HG03342 (cell line): ENCODE measurements around the gene SFT2D3.
A peak's percentile ranks its signal among the peaks of the same experiment; 100 is the strongest.

ENCODE experiments used
- ATAC-seq: cut with Tn5 transposase; IDR thresholded peaks from one replicate; pipeline ENCODE4 v1.9.1; 2021; ENCODE audit warnings: mild to moderate bottlenecking, moderate library complexity; ENCODE audit not compliant: unreplicated experiment

Gene SFT2D3

DNA sequence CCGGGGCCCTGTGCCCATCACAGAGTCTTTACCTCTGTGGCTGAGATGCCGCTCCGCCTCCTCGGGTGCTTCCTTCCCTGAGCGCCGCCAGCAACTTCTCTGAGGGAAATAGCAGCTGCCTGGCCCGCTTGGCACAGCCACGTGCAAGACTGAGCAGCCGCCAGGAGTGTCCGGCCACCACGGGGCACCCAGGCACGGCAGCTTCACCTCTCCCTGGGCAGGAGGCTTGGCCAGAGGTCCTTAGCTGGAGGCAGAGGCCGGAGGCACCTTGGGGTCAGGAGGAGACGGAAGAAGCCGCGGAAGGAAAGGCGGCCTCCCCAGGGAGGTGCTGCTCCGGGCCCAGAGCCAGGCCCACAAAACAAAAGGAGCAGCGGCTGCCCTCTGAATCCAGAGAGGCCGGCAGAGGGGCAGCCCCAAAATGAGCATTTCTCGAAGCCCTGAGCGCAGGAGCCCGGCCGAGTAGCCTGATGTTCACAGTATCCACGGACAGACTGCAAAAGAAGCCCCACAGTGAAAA is 20.0 kb upstream of the SFT2D3 start:
- no peak for ATAC-seq

DNA sequence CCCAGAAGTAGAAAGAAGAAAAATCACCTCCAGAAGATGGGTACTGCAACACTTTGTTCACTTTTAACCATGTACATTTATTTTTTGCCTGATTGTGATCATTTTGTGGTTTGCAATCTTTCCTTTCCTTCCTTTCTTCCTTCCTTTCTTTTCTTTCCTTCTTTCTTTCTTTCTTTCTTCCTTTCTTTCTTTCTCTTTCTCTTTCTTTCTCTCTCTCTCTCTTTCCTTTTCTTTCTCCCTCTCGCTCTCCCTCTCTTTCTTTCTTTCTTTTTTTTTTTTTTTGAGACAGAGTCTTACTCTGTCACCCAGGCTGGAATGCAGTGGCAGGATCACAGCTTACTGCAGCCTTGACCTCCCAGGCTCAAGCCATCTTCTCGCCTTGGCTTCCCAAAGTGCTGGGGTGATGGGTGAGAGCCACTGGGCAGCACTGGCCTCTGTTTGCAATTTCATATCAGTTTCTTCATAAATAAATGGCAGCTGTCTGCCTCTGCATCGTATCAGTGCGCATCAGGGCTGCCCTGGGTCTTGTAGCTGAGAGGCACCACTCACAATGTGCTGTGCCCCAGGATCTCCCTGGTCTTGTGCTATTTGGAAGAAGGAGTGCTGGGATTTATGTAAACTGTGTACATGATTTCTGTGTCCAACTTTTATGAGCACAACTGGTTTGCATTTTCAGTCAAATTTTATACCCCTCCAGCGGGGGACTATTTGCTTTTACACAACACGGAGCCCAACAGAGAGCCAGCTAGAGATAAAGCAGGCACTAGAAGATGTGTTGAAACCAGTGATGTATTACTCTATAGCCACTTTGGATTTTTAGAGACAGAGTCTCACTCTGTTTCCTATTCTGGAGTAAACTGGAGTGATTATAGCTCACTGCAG is 19.1 kb upstream of the SFT2D3 start:
- ATAC-seq = no peak

DNA sequence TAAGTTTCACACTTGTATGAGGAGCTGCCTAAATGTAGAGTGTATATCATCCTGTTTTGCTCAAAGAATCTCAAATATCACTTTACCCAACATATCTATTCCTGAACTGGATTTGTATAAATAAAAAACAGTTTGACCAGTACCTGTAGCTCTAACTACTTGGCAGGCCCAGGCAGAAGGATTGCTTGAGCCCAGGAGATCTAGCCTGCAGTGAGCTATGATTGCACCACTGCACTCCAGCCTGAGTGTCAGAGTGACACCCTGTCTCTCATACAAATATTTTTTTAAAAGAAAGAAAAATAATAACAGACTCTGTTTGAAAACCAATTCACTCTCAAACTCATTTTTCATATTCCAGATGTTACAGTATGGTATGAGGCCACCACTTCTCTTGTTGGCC is 18.2 kb upstream of the SFT2D3 start:
- ATAC-seq = no peak

DNA sequence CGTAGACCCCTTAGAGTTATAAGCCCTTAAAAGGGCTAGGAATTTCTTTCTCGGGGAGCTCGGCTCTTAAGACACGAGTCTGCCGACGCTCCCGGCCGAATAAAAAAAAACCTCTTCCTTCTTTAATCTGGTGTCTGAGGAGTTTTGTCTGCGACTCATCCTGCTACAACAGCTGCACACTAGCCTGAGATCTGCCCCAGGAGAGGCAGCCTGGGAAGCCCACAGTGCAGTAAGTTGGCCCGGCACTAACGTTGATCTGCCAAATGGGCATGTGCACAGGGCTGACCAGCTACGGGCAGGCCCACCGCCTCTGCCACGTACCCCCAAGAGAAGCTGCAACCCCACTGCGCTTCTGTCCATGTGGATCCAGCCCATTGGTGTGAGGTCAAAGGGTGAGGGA is 17.5 kb upstream of the SFT2D3 start:
- no peak for ATAC-seq

GRCh38 chr2:127685410-127686080 is 15.8 kb upstream of the SFT2D3 start:
- no peak for ATAC-seq

- no peak for ATAC-seq
Observed at GRCh38 chr2:127688405-127688804, 12.9 kb upstream of the SFT2D3 start.

GRCh38 chr2:127690696-127691095 is 10.6 kb upstream of the SFT2D3 start:
- ATAC-seq = no peak

DNA sequence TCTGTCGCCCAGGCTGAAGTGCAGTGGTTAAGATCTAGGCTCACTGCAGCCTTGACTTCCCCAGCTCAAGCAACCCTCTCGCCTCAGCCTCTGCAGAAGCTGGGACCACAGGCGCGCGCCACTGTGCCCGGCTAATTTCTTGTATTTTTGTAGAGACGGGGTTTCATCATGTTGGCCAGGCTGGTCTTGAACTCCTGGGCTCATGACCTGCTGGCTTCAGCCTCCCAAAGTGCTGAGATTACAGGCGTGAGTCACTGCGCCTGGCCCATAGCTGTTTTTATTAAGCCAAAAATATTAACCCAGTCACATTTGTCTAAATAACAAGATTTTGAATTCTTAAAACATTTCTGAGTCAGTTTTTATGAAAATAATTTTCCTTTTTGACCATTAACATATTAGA is 6.3 kb upstream of the SFT2D3 start:
- ATAC-seq = no peak

GRCh38 chr2:127695491-127696472 is 5.5 kb upstream of the SFT2D3 start:
- no peak for ATAC-seq

DNA sequence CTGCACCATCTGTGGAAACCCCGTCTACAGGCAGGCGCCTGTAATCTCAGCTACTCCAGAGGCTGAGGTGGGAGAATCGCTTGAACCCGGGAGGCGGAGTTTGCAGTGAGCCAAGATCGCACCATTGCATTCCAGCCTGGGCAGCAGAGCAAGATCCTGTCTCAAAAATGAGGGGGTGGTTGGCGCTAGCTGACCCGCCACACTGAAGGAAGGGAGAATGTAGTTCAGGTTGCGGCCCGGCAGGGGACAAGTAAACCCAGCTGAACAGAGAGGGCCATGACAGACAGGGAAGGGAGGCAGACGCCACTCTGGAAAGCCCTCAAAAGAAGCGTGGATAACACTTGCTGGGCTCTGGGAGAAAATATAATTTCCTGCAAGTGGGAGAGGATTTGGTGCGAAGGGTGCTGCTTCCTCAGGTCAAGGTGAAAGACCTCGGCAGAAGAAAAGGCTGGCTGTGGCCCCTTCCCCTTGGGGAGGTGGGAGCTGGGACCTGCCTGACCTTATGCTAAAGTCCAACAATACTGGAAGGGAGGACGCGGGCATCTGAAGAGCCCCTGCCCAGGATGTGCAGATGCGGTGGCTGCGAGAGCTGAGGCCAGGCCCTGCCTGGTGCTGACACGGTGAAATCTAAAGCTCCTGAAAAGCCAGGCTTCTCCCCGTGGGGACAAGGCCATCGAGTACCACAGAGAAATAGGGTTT is 3.7 kb upstream of the SFT2D3 start:
- no peak for ATAC-seq

- no peak for ATAC-seq
Observed at GRCh38 chr2:127698553-127699355, 2.5 kb upstream of the SFT2D3 start.

DNA sequence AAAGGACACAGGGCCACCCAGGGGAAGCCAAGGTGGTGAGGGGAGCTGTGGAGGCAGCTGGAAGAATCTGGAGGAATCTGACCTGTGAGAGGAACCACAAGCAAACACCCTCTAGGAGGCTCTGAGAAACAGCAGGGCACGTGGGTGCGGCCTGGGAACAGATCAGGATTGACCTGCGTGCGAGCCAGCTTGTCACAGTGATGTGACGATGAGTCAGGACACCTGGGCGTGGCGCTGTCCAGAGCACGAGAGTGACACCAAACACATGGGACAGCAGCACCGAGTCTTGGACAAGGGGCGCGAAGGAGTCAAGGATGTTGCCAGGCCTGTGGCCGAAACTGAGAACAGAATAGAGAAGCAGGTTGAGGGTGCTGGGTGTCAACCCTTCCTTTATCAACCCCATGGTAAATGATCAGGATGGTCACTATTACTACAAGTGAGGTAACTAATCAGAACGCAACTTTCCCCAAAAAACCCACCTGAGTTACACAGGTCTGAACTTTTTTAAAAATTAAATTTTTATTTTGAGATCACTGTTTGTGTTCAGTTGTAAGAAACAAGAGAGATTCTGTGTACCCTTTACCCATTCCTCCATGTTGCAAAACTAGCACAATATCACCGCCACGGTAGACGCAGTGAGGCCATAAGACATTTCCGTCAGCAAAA is 637 bp upstream of the SFT2D3 start:
- ATAC-seq = peak; percentile 64

DNA sequence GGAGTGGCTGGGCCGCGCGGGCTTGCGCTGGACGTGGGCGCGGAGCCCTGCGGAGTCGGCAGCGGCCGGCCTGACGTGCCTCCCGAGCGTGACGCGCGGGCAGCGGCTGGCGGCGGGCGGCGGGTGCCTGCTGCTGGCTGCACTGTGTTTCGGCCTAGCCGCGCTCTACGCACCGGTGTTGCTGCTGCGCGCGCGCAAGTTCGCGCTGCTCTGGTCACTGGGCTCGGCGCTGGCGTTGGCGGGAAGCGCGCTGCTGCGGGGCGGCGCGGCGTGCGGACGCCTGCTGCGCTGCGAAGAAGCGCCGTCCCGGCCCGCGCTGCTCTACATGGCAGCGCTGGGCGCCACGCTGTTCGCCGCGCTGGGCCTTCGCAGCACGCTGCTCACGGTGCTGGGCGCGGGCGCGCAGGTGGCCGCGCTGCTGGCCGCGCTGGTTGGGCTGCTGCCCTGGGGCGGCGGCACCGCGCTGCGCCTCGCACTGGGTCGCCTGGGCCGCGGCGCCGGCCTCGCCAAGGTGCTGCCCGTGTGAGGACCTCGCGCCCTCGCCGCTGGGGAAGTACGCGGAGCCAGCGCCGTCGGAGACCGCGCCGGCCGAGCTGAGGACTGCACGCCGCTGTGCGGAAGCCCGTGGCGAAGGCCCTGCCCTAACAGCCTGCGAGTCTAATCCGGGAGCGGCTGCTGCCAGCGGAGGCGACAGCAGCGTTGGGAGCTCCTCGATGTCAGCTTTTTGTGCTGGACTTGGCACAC is 526 bp downstream of the SFT2D3 start:
- peak; percentile 53 for ATAC-seq

DNA sequence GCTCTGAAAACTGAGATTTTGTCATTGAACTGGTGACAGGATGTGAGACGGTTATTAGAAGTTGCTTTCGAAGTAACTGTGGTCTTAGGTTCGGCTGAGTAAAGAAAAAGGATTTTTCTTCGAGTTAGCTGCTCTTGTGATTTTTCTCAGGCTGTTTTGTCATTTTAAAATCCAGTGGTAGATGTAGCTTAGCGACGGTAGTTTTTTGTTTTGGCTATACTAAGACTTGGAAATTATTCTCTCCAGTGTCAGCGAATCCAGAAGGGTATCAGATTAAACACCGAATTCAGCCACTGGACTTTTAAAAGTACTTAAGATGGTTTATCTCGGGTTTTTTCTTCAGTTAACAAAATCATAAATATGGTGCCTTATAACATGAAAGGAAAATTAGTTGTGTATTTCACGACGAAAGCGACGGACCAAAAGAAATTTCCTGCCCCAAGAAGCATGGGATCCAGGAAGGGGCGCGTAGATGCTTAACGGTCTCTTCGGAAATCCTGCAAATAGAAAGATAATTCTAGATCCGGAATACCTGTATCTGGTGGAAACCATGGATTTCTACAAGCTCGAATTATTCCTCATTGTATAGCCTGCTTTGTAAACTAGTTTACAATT is 1.2 kb downstream of the SFT2D3 start:
- no peak for ATAC-seq

DNA sequence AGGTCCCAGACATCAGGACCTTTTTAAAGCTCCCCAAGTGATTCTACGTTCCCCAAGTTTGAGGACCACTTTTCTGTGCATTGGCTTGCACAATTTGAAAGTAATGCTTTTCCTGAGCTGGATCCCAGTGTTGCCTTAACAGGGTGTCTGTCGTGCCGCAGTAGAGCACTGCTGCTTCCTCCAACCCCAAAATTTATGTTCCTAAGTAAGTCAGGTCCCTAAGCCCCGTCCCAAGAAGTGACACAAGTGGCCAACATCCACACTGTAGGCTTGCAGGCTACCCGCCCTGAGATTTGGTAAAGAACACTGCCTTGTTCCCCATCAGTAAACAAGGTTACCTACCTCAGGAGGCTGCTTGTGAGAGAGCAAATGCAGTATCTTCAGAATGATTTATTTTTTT is 2.0 kb downstream of the SFT2D3 start:
- ATAC-seq = no peak

GRCh38 chr2:127704641-127705390 is 3.5 kb downstream of the SFT2D3 start:
- ATAC-seq = no peak

DNA sequence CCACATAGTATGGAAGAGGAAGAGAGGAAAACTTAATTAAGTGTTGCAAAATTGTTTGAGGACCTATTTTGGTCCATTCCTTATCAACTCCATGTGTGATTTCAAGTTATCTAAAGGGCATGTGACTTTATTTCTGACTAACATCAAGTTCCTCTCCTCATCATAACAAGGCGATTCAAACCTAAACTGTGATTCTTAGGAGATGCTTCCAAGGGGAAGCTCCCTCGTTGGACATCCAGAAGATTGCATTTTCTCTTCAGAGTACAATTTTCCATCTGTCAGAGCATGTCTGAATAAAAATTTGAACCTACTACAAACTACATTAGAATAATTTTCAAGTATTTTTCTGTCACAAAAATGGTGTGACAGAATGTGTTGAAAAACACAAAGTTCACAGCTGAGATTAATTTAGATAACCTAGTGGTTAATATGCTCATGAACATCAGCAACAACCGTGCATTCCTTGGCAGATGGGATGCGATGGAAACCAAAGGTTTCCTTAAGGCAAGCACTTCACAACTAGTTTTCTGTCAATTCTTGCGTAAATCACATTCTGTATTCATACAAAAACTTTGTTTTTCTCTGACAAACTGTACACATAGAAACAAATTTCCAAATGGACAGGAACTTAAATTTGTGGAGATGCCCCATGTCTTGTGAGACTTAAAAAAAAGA is 4.2 kb downstream of the SFT2D3 start:
- no peak for ATAC-seq
